Lower leg skin (tissue), 3 donors: Measurements from ENCODE around the gene SLC16A3.

Experiments
- POLR2A ChIP-seq, 2 donors: fragments of 450-650 bp; IDR thresholded peaks; one replicate each; pipeline ENCODE4 v1.6.1; 2016 to 2017; ENCODE audit warnings: antibody characterized with exemption in 2 of 2, mild to moderate bottlenecking in 1 of 2, moderate library complexity in 1 of 2
- TF ChIP-seq, protein P1 (sequence below), 3 donors: fragments of 450-650 bp; IDR thresholded peaks; one replicate each; pipeline ENCODE4 v1.5.1; 2016; ENCODE audit warnings: antibody characterized with exemption in 3 of 3, mild to moderate bottlenecking in 3 of 3, moderate library complexity in 2 of 3

DNA sequence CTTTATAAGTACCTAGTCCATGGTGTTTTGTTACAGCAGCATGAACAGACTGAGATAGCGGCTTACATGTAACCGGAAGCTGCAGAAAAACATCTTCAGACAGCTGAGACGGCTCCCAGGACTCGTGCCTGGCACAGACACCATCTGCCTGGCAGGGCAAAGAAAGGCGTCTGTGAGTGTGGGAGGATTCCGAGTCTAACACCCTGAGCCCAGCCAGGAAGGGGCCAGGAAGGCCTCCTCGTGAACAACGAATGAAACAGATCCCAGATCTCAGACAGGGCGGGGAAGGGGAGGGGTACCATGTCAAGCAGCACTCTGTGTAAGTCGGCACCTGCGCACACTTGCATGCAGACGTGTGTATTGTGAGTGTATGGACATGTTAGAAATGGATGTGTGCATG, 49.0 kb downstream of the SLC16A3 start:
- TF ChIP-seq, protein P1, sequence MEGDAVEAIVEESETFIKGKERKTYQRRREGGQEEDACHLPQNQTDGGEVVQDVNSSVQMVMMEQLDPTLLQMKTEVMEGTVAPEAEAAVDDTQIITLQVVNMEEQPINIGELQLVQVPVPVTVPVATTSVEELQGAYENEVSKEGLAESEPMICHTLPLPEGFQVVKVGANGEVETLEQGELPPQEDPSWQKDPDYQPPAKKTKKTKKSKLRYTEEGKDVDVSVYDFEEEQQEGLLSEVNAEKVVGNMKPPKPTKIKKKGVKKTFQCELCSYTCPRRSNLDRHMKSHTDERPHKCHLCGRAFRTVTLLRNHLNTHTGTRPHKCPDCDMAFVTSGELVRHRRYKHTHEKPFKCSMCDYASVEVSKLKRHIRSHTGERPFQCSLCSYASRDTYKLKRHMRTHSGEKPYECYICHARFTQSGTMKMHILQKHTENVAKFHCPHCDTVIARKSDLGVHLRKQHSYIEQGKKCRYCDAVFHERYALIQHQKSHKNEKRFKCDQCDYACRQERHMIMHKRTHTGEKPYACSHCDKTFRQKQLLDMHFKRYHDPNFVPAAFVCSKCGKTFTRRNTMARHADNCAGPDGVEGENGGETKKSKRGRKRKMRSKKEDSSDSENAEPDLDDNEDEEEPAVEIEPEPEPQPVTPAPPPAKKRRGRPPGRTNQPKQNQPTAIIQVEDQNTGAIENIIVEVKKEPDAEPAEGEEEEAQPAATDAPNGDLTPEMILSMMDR (IDR thresholded peaks at IDR 0.05) = no peak
- no peak for TF ChIP-seq POLR2A (IDR thresholded peaks at IDR 0.05)
